Smooth muscle cell of the brain vasculature (primary cell): Measurements from ENCODE around the gene SYTL3.
"Not testable (repeated sequence)": the region's sequence is repeated elsewhere in the genome, so short reads cannot be mapped to it uniquely, and the experiment has no call there.

ENCODE experiments used
- DNase-seq: peaks from one replicate; pipeline ENCODE4 v3.0.0-alpha.2; 2012; ENCODE audit warnings: low read depth, low spot score

The SYTL3 gene

GRCh38 chr6:158638324-158638854, 11.5 kb upstream of the SYTL3 start:
- no peak for DNase-seq

GRCh38 chr6:158639056-158639455, 10.8 kb upstream of the SYTL3 start:
- no peak for DNase-seq

GRCh38 chr6:158640519-158640918, 9.3 kb upstream of the SYTL3 start:
- no peak for DNase-seq

GRCh38 chr6:158642097-158642601, 7.7 kb upstream of the SYTL3 start:
- peak; percentile 54 for DNase-seq

GRCh38 chr6:158643836-158644230, 6.0 kb upstream of the SYTL3 start:
- no peak for DNase-seq

- peak; percentile 70 for DNase-seq
These were observed 5.4 kb upstream of the SYTL3 start, which contains the start of gene DYNLT1 for GRCh38 chr6:158644231-158645063. Gene DYNLT1 (minus strand): TSS chr6:158644743. CDS start chr6:158644708, 35 bp downstream.

GRCh38 chr6:158645064-158646022, 4.5 kb upstream of the SYTL3 start:
- no peak for DNase-seq

GRCh38 chr6:158646023-158646910, 3.6 kb upstream of the SYTL3 start:
- DNase-seq = no peak

GRCh38 chr6:158647501-158647900, 2.4 kb upstream of the SYTL3 start:
- no peak for DNase-seq

- no peak for DNase-seq
These were observed 1.1 kb upstream of the SYTL3 start for GRCh38 chr6:158648682-158649131.

- DNase-seq = not testable (repeated sequence)
These were observed 2.3 kb downstream of the SYTL3 start for GRCh38 chr6:158651981-158652737.

GRCh38 chr6:158653577-158654354, 3.9 kb downstream of the SYTL3 start:
- DNase-seq = no peak

GRCh38 chr6:158654498-158654897, 4.6 kb downstream of the SYTL3 start:
- no peak for DNase-seq

- DNase-seq = no peak
These were observed 5.2 kb downstream of the SYTL3 start for GRCh38 chr6:158654960-158655489.

- no peak for DNase-seq
These were observed 6.0 kb downstream of the SYTL3 start for GRCh38 chr6:158655569-158656450.

GRCh38 chr6:158656986-158657385, 7.1 kb downstream of the SYTL3 start:
- not testable (repeated sequence) for DNase-seq

GRCh38 chr6:158660333-158660754, 10.5 kb downstream of the SYTL3 start:
- no peak for DNase-seq

GRCh38 chr6:158661156-158661685, 11.4 kb downstream of the SYTL3 start:
- no peak for DNase-seq
